ENCODE results near the gene PASD1.

- TF ChIP-seq POLR2A (IDR thresholded peaks at IDR 0.05; ENCODE audit: low read depth, low read length) = no peak
- no peak for TF ChIP-seq TAF1 (IDR thresholded peaks at IDR 0.05; ENCODE audit: borderline replicate concordance, low read depth, low read length)
- TF ChIP-seq POLR2AphosphoS5 (IDR thresholded peaks at IDR 0.05; ENCODE audit: low read depth, low read length) = no peak
These were observed 147.7 kb downstream of the PASD1 start for GRCh38 chrX:151711154-151711553.
